Measurements from ENCODE around the gene GARIN5A.

GARIN5A gene

GRCh38 chr19:50497022-50497405 is 20.4 kb upstream of the GARIN5A start:
- Histone ChIP-seq H4K20me1 (ENCODE audit: control insufficient read depth, insufficient read depth, low read depth, low read length) (no peaks in the 10 kb centered on the region), H3K9me2 (replicated peaks; ENCODE audit: control insufficient read depth, low read length) (no peaks in the 10 kb centered on the region), H3K36me3 (ENCODE audit: control insufficient read depth, low read length) (no peaks in the 10 kb centered on the region), H3K4me2 (ENCODE audit: low read length) (no peak overlapping the region), H3K27me3 (ENCODE audit: control insufficient read depth, low read length) (no peaks in the 10 kb centered on the region), H3K4me1 (ENCODE audit: control insufficient read depth, low read length) (peaks cover 12% of the 10 kb centered on the region), H3K9me3 (ENCODE audit: control insufficient read depth, insufficient read depth, low read length) (no peaks in the 10 kb centered on the region), H3K79me2 (ENCODE audit: control insufficient read depth, low read length) (no peaks in the 10 kb centered on the region), H3K4me3 (ENCODE audit: low read length) (no peak overlapping the region), H3F3A (ENCODE audit: control insufficient read depth, insufficient read depth) (no peaks in the 10 kb centered on the region; the same call in 1 of the 2 replicates), H3K27ac (ENCODE audit: low read depth, low read length) (no peak overlapping the region)
- TF ChIP-seq CTCF (IDR thresholded peaks at IDR 0.05; ENCODE audit: low read depth, low read length, poor library complexity, severe bottlenecking) (no peak), EZH2phosphoT487 (IDR thresholded peaks at IDR 0.05; ENCODE audit: borderline replicate concordance, low read length) (no peak)

- no peak for TF ChIP-seq EZH2phosphoT487 (IDR thresholded peaks at IDR 0.05; ENCODE audit: borderline replicate concordance, low read length)
- TF ChIP-seq CTCF (IDR thresholded peaks at IDR 0.05; ENCODE audit: low read depth, low read length, poor library complexity, severe bottlenecking), result no peak
- peaks cover 5% of the 10 kb centered on the region for H3F3A ChIP-seq (ENCODE audit: control insufficient read depth, insufficient read depth)
- H4K20me1 ChIP-seq (ENCODE audit: control insufficient read depth, insufficient read depth, low read depth, low read length), result no peaks in the 10 kb centered on the region
- H3K4me1 ChIP-seq (ENCODE audit: control insufficient read depth, low read length), result peaks cover 16% of the 10 kb centered on the region
- H3K4me3 ChIP-seq (ENCODE audit: low read length), result no peak overlapping the region
- no peaks in the 10 kb centered on the region for H3K27me3 ChIP-seq (ENCODE audit: control insufficient read depth, low read length)
- no peak overlapping the region for H3K4me2 ChIP-seq (ENCODE audit: low read length)
- no peak overlapping the region for H3K27ac ChIP-seq (ENCODE audit: low read depth, low read length)
- H3K79me2 ChIP-seq (ENCODE audit: control insufficient read depth, low read length), result no peaks in the 10 kb centered on the region
- H3K9me3 ChIP-seq (ENCODE audit: control insufficient read depth, insufficient read depth, low read length), result no peaks in the 10 kb centered on the region
- H3K36me3 ChIP-seq (ENCODE audit: control insufficient read depth, low read length), result no peaks in the 10 kb centered on the region
- H3K9me2 ChIP-seq (replicated peaks; ENCODE audit: control insufficient read depth, low read length), result no peaks in the 10 kb centered on the region
Observed at GRCh38 chr19:50496189-50497021, 19.8 kb upstream of the GARIN5A start.

- no peaks in the 10 kb centered on the region for H3K9me3 ChIP-seq (ENCODE audit: control insufficient read depth, insufficient read depth, low read length)
- H3K27ac ChIP-seq (ENCODE audit: low read depth, low read length), result no peak overlapping the region
- TF ChIP-seq EZH2phosphoT487 (IDR thresholded peaks at IDR 0.05; ENCODE audit: borderline replicate concordance, low read length) (no peak), CTCF (IDR thresholded peaks at IDR 0.05; ENCODE audit: low read depth, low read length, poor library complexity, severe bottlenecking) (no peak)
- H3K4me2 ChIP-seq (ENCODE audit: low read length), result no peak overlapping the region
- H3F3A ChIP-seq (ENCODE audit: control insufficient read depth, insufficient read depth), result peaks cover 6% of the 10 kb centered on the region
- H4K20me1 ChIP-seq (ENCODE audit: control insufficient read depth, insufficient read depth, low read depth, low read length), result no peaks in the 10 kb centered on the region
- no peaks in the 10 kb centered on the region for H3K36me3 ChIP-seq (ENCODE audit: control insufficient read depth, low read length)
- H3K27me3 ChIP-seq (ENCODE audit: control insufficient read depth, low read length), result no peaks in the 10 kb centered on the region
- no peak overlapping the region for H3K4me3 ChIP-seq (ENCODE audit: low read length)
- H3K9me2 ChIP-seq (replicated peaks; ENCODE audit: control insufficient read depth, low read length), result no peaks in the 10 kb centered on the region
- H3K4me1 ChIP-seq (ENCODE audit: control insufficient read depth, low read length), result peaks cover 12% of the 10 kb centered on the region
- H3K79me2 ChIP-seq (ENCODE audit: control insufficient read depth, low read length), result no peaks in the 10 kb centered on the region
Observed at GRCh38 chr19:50495020-50495531, 18.4 kb upstream of the GARIN5A start.

Data from DOHH2 (cell line).